H1 (cell line): ENCODE measurements around the gene GPSM1. TPM values are rescaled to one million over a fixed set of nuclear protein-coding genes. Genes with fewer than 3 reads are reported as not detected.

Experiments used
- SAP30 ChIP-seq: fragments of 300-600 bp; sonication (generic); IDR thresholded peaks from 2 replicates; pipeline ENCODE4 v1.7.1; 2012; ENCODE audit warnings: low read length, moderate library complexity, mild to moderate bottlenecking, inconsistent platforms; ENCODE audit not compliant: insufficient read depth, insufficient replicate concordance
- SUZ12 ChIP-seq: fragments of 200-600 bp; sonication (generic); IDR thresholded peaks from 2 replicates; pipeline ENCODE4 v1.6.1; 2012; ENCODE audit warnings: mild to moderate bottlenecking, inconsistent platforms, low read length, moderate library complexity, mixed read lengths
- polyA plus RNA-seq, 7 experiments: library from polyadenylated mRNA; depleted of rRNA in 3 of 7; stranded (reverse) in 5 of 7; unstranded in 2 of 7; fragments of >200 nt in 5 of 7; fragments of 200-250 nt in 2 of 7; gene quantifications; 1 replicate in 5 of 7; 2 replicates in 1 of 7; 4 replicates in 1 of 7; pipeline versions ENCODE4 v1.2.1 to v1.2.3, GENCODE V29; 2011 to 2013; ENCODE audit warnings: missing spikeins in 2 of 7, mixed read lengths in 2 of 7
- total RNA-seq: library from RNA; stranded (reverse); fragmentation: NEBNext Ultra II Directional; extraction: Animal tissue kit (Norgen Biotek cat#: 25700); gene quantifications from 2 replicates; pipeline ENCODE4 v1.2.1, GENCODE V29; 2021
- TF ChIP-seq, protein P1 (sequence below): IDR thresholded peaks from 2 replicates; pipeline ENCODE4 v1.6.1; 2012; ENCODE audit warnings: low read length, inconsistent platforms

GPSM1 gene
- total and polyA plus RNA-seq, 2 of the 8 experiments (the other 6 are each of a cell fraction or from before 2014, with no cell fraction given), result 12.8 to 18.0 TPM

DNA sequence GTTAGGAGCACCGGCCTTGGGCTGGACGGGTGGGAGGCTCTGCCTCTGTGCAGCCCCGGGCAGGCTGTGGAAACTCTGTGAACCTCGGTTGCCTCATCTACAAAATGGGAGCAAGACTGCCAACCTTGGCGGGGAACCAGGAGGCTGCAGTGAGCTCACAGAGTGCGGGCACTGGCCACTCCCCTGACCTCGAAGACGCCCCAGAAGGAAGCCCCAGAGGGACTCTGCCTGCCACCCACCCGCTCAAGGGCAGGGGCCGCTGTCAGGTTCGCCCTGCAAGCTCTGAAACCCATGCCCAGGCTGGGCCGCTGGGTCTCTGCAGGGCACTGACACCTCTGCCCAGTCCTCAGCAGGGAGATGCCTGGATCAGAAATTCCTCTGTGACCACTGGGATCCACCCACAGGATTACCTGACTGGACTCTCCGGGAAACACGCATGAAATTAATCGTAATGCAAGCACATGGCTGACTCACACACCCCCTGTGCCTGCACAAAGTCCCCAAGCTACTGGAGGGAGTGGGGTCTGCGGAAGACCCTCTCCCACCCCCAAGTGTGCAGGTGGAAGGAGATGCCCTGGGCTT lies 30.8 kb upstream of the GPSM1 start (continued):
- TF ChIP-seq SUZ12 (no peak), SAP30 (no peak)
- TF ChIP-seq, protein P1, sequence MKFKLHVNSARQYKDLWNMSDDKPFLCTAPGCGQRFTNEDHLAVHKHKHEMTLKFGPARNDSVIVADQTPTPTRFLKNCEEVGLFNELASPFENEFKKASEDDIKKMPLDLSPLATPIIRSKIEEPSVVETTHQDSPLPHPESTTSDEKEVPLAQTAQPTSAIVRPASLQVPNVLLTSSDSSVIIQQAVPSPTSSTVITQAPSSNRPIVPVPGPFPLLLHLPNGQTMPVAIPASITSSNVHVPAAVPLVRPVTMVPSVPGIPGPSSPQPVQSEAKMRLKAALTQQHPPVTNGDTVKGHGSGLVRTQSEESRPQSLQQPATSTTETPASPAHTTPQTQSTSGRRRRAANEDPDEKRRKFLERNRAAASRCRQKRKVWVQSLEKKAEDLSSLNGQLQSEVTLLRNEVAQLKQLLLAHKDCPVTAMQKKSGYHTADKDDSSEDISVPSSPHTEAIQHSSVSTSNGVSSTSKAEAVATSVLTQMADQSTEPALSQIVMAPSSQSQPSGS, result no peak
